GM21529 (cell line): ENCODE results near the gene PDHX.
"Not testable (repeated sequence)": the region's sequence is repeated elsewhere in the genome, so short reads cannot be mapped to it uniquely, and the experiment has no call there.

ENCODE experiments used
- ATAC-seq: cut with Tn5 transposase; IDR thresholded peaks from one replicate; pipeline ENCODE4 v1.9.1; 2021; ENCODE audit not compliant: unreplicated experiment

The PDHX gene

GRCh38 chr11:34910817-34911216 lies 5.6 kb upstream of the PDHX start:
- peak; percentile 45 for ATAC-seq

- no peak for ATAC-seq
Measured at GRCh38 chr11:34911676-34912075, 4.7 kb upstream of the PDHX start.

GRCh38 chr11:34913556-34913955 lies 2.9 kb upstream of the PDHX start:
- not testable (repeated sequence) for ATAC-seq

GRCh38 chr11:34915136-34916014 lies 1.0 kb upstream of the PDHX start:
- peak; percentile 6 for ATAC-seq

- ATAC-seq = peak; percentile 22
Measured at GRCh38 chr11:34916843-34917770, 689 bp downstream of the PDHX start.

GRCh38 chr11:34921156-34921555 lies 4.7 kb downstream of the PDHX start:
- no peak for ATAC-seq

GRCh38 chr11:34924714-34925113 lies 8.3 kb downstream of the PDHX start:
- no peak for ATAC-seq

- ATAC-seq = no peak
Measured at GRCh38 chr11:34926101-34926830, 9.8 kb downstream of the PDHX start.

- ATAC-seq = no peak
Measured at GRCh38 chr11:34926831-34927132, 10.4 kb downstream of the PDHX start.

- ATAC-seq = no peak
Measured at GRCh38 chr11:34928268-34928959, 12.0 kb downstream of the PDHX start.

GRCh38 chr11:34928960-34929680 lies 12.7 kb downstream of the PDHX start:
- ATAC-seq = no peak

- ATAC-seq = no peak
Measured at GRCh38 chr11:34929794-34930763, 13.7 kb downstream of the PDHX start.

GRCh38 chr11:34936945-34937629 lies 20.7 kb downstream of the PDHX start:
- ATAC-seq = no peak

- ATAC-seq = no peak
Measured at GRCh38 chr11:34938611-34939010, 22.2 kb downstream of the PDHX start.

GRCh38 chr11:34940026-34940677 lies 23.7 kb downstream of the PDHX start:
- ATAC-seq = no peak

GRCh38 chr11:34941688-34942087 lies 25.3 kb downstream of the PDHX start:
- ATAC-seq = no peak

- no peak for ATAC-seq
Measured at GRCh38 chr11:34944692-34945091, 28.3 kb downstream of the PDHX start.

- no peak for ATAC-seq
Measured at GRCh38 chr11:34948696-34949095, 32.3 kb downstream of the PDHX start.
